ENCODE measurements around the gene MICAL3. TPM values are rescaled to one million over a fixed set of nuclear protein-coding genes. Genes with fewer than 3 reads are reported as not detected.

Gene MICAL3
- total RNA-seq, 1 experiment from 2014 or later: 47.1 TPM

- DNase-seq (ENCODE audit: low read depth, low spot score) (no peak), ATAC-seq (no peak)
- no peaks in the 10 kb centered on the region for H3K27me3 ChIP-seq (ENCODE audit: control insufficient read depth, insufficient read depth, low read length)
- H3K9me3 ChIP-seq (ENCODE audit: control insufficient read depth, insufficient read depth, low read depth, low read length): no peaks in the 10 kb centered on the region
- H3K36me3 ChIP-seq (ENCODE audit: control insufficient read depth, insufficient read depth, low read length): no peaks in the 10 kb centered on the region
- TF ChIP-seq, protein P1, sequence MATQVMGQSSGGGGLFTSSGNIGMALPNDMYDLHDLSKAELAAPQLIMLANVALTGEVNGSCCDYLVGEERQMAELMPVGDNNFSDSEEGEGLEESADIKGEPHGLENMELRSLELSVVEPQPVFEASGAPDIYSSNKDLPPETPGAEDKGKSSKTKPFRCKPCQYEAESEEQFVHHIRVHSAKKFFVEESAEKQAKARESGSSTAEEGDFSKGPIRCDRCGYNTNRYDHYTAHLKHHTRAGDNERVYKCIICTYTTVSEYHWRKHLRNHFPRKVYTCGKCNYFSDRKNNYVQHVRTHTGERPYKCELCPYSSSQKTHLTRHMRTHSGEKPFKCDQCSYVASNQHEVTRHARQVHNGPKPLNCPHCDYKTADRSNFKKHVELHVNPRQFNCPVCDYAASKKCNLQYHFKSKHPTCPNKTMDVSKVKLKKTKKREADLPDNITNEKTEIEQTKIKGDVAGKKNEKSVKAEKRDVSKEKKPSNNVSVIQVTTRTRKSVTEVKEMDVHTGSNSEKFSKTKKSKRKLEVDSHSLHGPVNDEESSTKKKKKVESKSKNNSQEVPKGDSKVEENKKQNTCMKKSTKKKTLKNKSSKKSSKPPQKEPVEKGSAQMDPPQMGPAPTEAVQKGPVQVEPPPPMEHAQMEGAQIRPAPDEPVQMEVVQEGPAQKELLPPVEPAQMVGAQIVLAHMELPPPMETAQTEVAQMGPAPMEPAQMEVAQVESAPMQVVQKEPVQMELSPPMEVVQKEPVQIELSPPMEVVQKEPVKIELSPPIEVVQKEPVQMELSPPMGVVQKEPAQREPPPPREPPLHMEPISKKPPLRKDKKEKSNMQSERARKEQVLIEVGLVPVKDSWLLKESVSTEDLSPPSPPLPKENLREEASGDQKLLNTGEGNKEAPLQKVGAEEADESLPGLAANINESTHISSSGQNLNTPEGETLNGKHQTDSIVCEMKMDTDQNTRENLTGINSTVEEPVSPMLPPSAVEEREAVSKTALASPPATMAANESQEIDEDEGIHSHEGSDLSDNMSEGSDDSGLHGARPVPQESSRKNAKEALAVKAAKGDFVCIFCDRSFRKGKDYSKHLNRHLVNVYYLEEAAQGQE (IDR thresholded peaks at IDR 0.05; ENCODE audit: insufficient read depth in 1 of 2, low read depth in 2 of 2, low read length in 1 of 2): no peak
- TF ChIP-seq TCF7L2 (IDR thresholded peaks at IDR 0.05; ENCODE audit: low read depth, low read length) (no peak), CTCF (IDR thresholded peaks at IDR 0.05) (no peak)
- intact Hi-C loops (cut with micrococcal nuclease; ENCODE audit: unreplicated experiment) (no loop called here), in situ Hi-C loops (cut with HindIII; ENCODE audit: low pct_unique_long_range_greater_than_20kb, low sequenced_read_pairs) (no loop called here)
- no peak overlapping the region for H3K4me3 ChIP-seq (ENCODE audit: low read depth in 2 of 2, low read length in 2 of 2)
- CTCF ChIA-PET: no interaction called here
- H3K4me1 ChIP-seq (ENCODE audit: control insufficient read depth, insufficient read depth, low read length): no peaks in the 10 kb centered on the region
- H3K27ac ChIP-seq (ENCODE audit: low read length): no peak overlapping the region
- no TSS peak for BruUV-seq (replicated peaks)
- POLR2A ChIA-PET: no interaction called here
Measured at GRCh38 chr22:17810570-17811116, 213.7 kb downstream of the MICAL3 start.

DNA sequence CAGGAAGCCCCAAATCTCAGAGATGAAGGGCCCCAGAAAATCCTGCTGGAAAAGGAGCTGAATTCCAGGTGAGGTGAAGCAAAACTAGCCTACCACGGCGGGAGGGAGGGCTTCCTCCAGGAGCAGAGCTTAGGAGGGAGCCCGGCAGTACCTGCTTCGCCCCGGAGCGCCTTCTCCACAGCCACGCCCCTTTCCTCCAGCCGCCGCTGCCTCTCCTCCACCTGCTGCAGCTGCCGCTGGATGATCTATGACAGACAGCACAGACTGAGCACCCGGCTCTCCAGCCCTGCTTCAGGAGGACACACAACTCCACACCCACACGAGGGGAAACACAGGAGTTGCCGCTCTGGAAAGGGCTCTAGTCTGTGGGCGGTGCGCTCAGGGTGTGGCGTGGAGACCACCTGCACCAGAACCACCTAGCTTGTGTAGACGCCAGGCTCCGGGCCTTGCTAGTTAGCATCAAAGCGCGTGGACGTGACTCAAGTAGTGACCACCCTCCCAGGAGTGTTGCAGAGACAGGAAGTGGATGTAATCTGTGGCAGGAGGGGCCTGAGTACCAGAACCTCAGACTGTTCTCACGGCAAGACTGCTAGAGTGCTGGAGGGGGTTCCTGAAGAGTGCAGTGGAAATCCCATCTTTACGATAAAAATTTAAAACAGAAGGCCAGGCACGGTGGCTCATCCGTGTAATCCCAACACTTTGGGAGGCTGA, 215.5 kb downstream of the MICAL3 start:
- no peaks in the 10 kb centered on the region for H3K4me1 ChIP-seq (ENCODE audit: control insufficient read depth, insufficient read depth, low read length)
- no peak for ATAC-seq
- no TSS peak for BruUV-seq (replicated peaks)
- CTCF ChIA-PET: no interaction called here
- H3K27me3 ChIP-seq (ENCODE audit: control insufficient read depth, insufficient read depth, low read length): no peaks in the 10 kb centered on the region
- in situ Hi-C loops (cut with HindIII; ENCODE audit: low pct_unique_long_range_greater_than_20kb, low sequenced_read_pairs) (no loop called here), intact Hi-C loops (cut with micrococcal nuclease; ENCODE audit: unreplicated experiment) (no loop called here)
- TF ChIP-seq POLR2AphosphoS5 (IDR thresholded peaks at IDR 0.05; ENCODE audit: low read depth, low read length): no peak
- TF ChIP-seq, protein P1 (IDR thresholded peaks at IDR 0.05; ENCODE audit: insufficient read depth in 1 of 2, low read depth in 2 of 2, low read length in 1 of 2): no peak
- no peak for TF ChIP-seq SIN3A (IDR thresholded peaks at IDR 0.05; ENCODE audit: borderline replicate concordance, insufficient read depth, low read depth, low read length)
- no peak for TF ChIP-seq CTCF (IDR thresholded peaks at IDR 0.05)
- no peak for TF ChIP-seq TCF7L2 (IDR thresholded peaks at IDR 0.05; ENCODE audit: low read depth, low read length)
- DNase-seq (ENCODE audit: low read depth, low spot score): no peak
- no peaks in the 10 kb centered on the region; the same call in 1 of the 2 replicates for H3K36me3 ChIP-seq (ENCODE audit: control insufficient read depth, insufficient read depth, low read length)
- POLR2A ChIA-PET: interaction anchor here (0.5 kb wide), 1 partner anchor 23 kb away, joined by 7 read pairs; no protein-coding TSS in a partner anchor
- no peak overlapping the region for H3K27ac ChIP-seq (ENCODE audit: low read length)
- H3K9me3 ChIP-seq (ENCODE audit: control insufficient read depth, insufficient read depth, low read depth, low read length): no peaks in the 10 kb centered on the region
- no peak overlapping the region for H3K4me3 ChIP-seq (ENCODE audit: low read depth in 2 of 2, low read length in 2 of 2)

All from Panc1 (cell line).